Endothelial cell of umbilical vein (primary cell): ENCODE results near the gene EMD. TPM values are rescaled to one million over a fixed set of nuclear protein-coding genes. Genes with fewer than 3 reads are reported as not detected.

Source experiments
- BruUV-seq: library from RNA; stranded (reverse); fragments of 400-500 nt; replicated peaks from 2 replicates; lab custom pipeline; 2021; lab: Mats Ljungman, UMichigan
- CTCF ChIA-PET: fragments of 300-600, 350-600 bp; sonication (Branson Sonifier 250); formaldehyde crosslinking; loops from one replicate; lab custom pipeline; 2021; ENCODE audit warnings: antibody characterized with exemption, inconsistent platforms; lab: Charles Lee
- POLR2A ChIA-PET: fragments of 300-600, 350-600 bp; sonication (Branson Sonifier 250); formaldehyde crosslinking; loops from one replicate; lab custom pipeline; 2021; ENCODE audit warnings: antibody characterized with exemption, inconsistent platforms; lab: Charles Lee
- DNase-seq: peaks from one replicate; pipeline ENCODE4 v3.0.0-alpha.2; 2011; ENCODE audit warnings: low read depth, low spot score
- FAIRE-seq: peaks from 2 replicates; lab custom pipeline; 2011; peaks lifted over from hg19 to GRCh38; lab: Jason Lieb, UNC
- H2AFZ ChIP-seq: 2 replicates; pipeline ENCODE4 v1.6.0; 2012; ENCODE audit warnings: low read depth, low read length, control low read depth, inconsistent platforms
- H3K27ac ChIP-seq: 2 replicates; pipeline ENCODE4 v1.5.1; 2011; ENCODE audit warnings: low read depth, mild to moderate bottlenecking, control low read depth, low read length, moderate library complexity; ENCODE audit not compliant: insufficient read depth
- H3K27me3 ChIP-seq, 2 experiments: 2 replicates each; pipeline versions ENCODE4 v1.6.0 to v1.6.1; 2011; ENCODE audit warnings: low read length in 2 of 2, mixed read lengths in 1 of 2; ENCODE audit not compliant: control insufficient read depth in 2 of 2, insufficient read depth in 2 of 2
- H3K36me3 ChIP-seq, 2 experiments: 2 replicates in 1 of 2; 3 replicates in 1 of 2; pipeline ENCODE4 v1.5.1; 2011; ENCODE audit warnings: low read length in 2 of 2, mild to moderate bottlenecking in 1 of 2, moderate library complexity in 1 of 2; ENCODE audit not compliant: control insufficient read depth in 2 of 2, insufficient read depth in 2 of 2; ENCODE audit errors: extremely low read depth in 1 of 2
- H3K4me1 ChIP-seq: 3 replicates; pipeline ENCODE4 v1.5.1; 2011; ENCODE audit warnings: mild to moderate bottlenecking, low read length; ENCODE audit not compliant: control insufficient read depth, insufficient read depth; ENCODE audit errors: extremely low read depth
- H3K4me2 ChIP-seq: 2 replicates; pipeline ENCODE4 v1.6.1; 2011; ENCODE audit warnings: low read length, control low read depth, mixed read lengths; ENCODE audit not compliant: insufficient read depth
- H3K4me3 ChIP-seq, 3 experiments: fragments of 200-600 bp in 1 of 3; sonication (generic), shearing (Covaris generic) in 1 of 3; replicated peaks in 1 of 3; 2 replicates each; pipeline ENCODE4 v1.5.1; 2011 to 2016; ENCODE audit warnings: control low read depth in 3 of 3, low read length in 3 of 3, mild to moderate bottlenecking in 2 of 3, inconsistent platforms in 1 of 3, low read depth in 1 of 3, moderate library complexity in 1 of 3; ENCODE audit not compliant: insufficient read depth in 1 of 3
- H3K79me2 ChIP-seq: 2 replicates; pipeline ENCODE4 v1.6.0; 2012; ENCODE audit warnings: low read length, inconsistent platforms; ENCODE audit not compliant: control insufficient read depth, insufficient read depth
- H3K9ac ChIP-seq: replicated peaks from 2 replicates; pipeline ENCODE3; 2011; ENCODE audit warnings: low read length, control low read depth; ENCODE audit not compliant: insufficient read depth; ENCODE audit errors: extremely low read depth
- H3K9me1 ChIP-seq: replicated peaks from 3 replicates; pipeline ENCODE4 v1.6.0; 2011; ENCODE audit warnings: mild to moderate bottlenecking, low read length; ENCODE audit not compliant: control insufficient read depth, insufficient read depth; ENCODE audit errors: extremely low read depth
- H3K9me3 ChIP-seq: replicated peaks from 2 replicates; pipeline ENCODE4 v1.5.1; 2012; ENCODE audit warnings: low read length, inconsistent platforms; ENCODE audit not compliant: control insufficient read depth, insufficient read depth
- H4K20me1 ChIP-seq: replicated peaks from 2 replicates; pipeline ENCODE3; 2011; ENCODE audit warnings: mild to moderate bottlenecking, low read length; ENCODE audit not compliant: control insufficient read depth, insufficient read depth; ENCODE audit errors: extremely low read depth
- CTCF ChIP-seq, 2 donors: IDR thresholded peaks; 1 replicate in 1 of 2; 2 replicates in 1 of 2; pipeline ENCODE4 v1.5.1; 2011; ENCODE audit warnings: low read length in 2 of 2, mild to moderate bottlenecking in 2 of 2, moderate library complexity in 2 of 2, control low read depth in 1 of 2, inconsistent platforms in 1 of 2, low read depth in 1 of 2; ENCODE audit not compliant: insufficient read depth in 1 of 2; ENCODE audit errors: extremely low read depth in 1 of 2
- EZH2 ChIP-seq: IDR thresholded peaks from 2 replicates; pipeline ENCODE4 v1.6.1; 2012; ENCODE audit warnings: borderline replicate concordance, low read depth, mild to moderate bottlenecking, moderate library complexity, low read length, inconsistent platforms; ENCODE audit not compliant: severe bottlenecking
- FOS ChIP-seq: IDR thresholded peaks from 2 replicates; pipeline ENCODE4 v1.6.1; 2011; ENCODE audit warnings: mild to moderate bottlenecking, low read length, moderate library complexity, borderline replicate concordance; ENCODE audit not compliant: insufficient read depth
- GATA2 ChIP-seq: IDR thresholded peaks from 2 replicates; pipeline ENCODE4 v1.7.0; 2011; ENCODE audit warnings: low read depth, mild to moderate bottlenecking, moderate library complexity, mixed read lengths, low read length; ENCODE audit not compliant: insufficient read length, insufficient read depth
- JUN ChIP-seq: IDR thresholded peaks from 2 replicates; pipeline ENCODE4 v1.6.1; 2011; ENCODE audit warnings: borderline replicate concordance, low read depth; ENCODE audit not compliant: insufficient read length, insufficient read depth
- MAX ChIP-seq: IDR thresholded peaks from 2 replicates; pipeline ENCODE4 v1.6.1; 2011; ENCODE audit not compliant: insufficient read depth, insufficient read length
- MYC ChIP-seq: IDR thresholded peaks from one replicate; pipeline ENCODE4 v1.6.1; 2011; ENCODE audit warnings: mild to moderate bottlenecking, low read depth, low read length
- POLR2A ChIP-seq: IDR thresholded peaks from 2 replicates; pipeline ENCODE4 v1.6.1; 2012; ENCODE audit warnings: low read depth, mild to moderate bottlenecking, control low read depth, low read length
- POLR2AphosphoS5 ChIP-seq: IDR thresholded peaks from 2 replicates; pipeline ENCODE4 v1.6.1; 2012; ENCODE audit warnings: low read depth, mild to moderate bottlenecking, control low read depth, low read length, moderate library complexity; ENCODE audit not compliant: insufficient read depth
- dilution Hi-C: fragments of 300-500 bp; cut with MboI; formaldehyde crosslinking; loops from one replicate; pipeline ENCODE4 v1.15.0; 2019; ENCODE audit warnings: low sequenced_read_pairs; ENCODE audit not compliant: extremely low pct_ligation_motif_present
- intact Hi-C: fragments of 100-400 bp; cut with micrococcal nuclease; formaldehyde crosslinking; loops from one replicate; pipeline ENCODE4 v1.10.0; 2022
- polyA plus RNA-seq, 4 experiments: library from polyadenylated mRNA; depleted of rRNA in 3 of 4; stranded (reverse) in 3 of 4; unstranded in 1 of 4; fragments of >200 nt; gene quantifications; 2 replicates each; pipeline versions ENCODE4 v1.2.1 to v1.2.3, GENCODE V29; 2011 to 2012; ENCODE audit warnings: missing spikeins in 1 of 4
- total RNA-seq: library from RNA; stranded (reverse); gene quantifications from 2 replicates; pipeline ENCODE4 v1.2.3, GENCODE V29; 2021

Gene EMD
- total and polyA plus RNA-seq, 2 donors (not counting 3 experiments of a cell fraction or from before 2014, with no cell fraction given), result 50.6 to 76.8 TPM

GRCh38 chrX:154426916-154427770 is 48.0 kb downstream of the EMD start:
- dilution Hi-C loops, result no loop called here
- H3K4me3 ChIP-seq, result no peak overlapping the region
- no TSS peak for BruUV-seq

More at GRCh38 chrX:154426916-154427770, 48.0 kb downstream of the EMD start:
- TF ChIP-seq MAX, result no peak
- no peak for TF ChIP-seq POLR2AphosphoS5
- TF ChIP-seq GATA2, result no peak
- TF ChIP-seq POLR2A, result no peak
- no peak for TF ChIP-seq MYC
- no peak for TF ChIP-seq FOS
- TF ChIP-seq EZH2, result no peak
- TF ChIP-seq JUN, result no peak
- TF ChIP-seq CTCF (IDR thresholded peaks at IDR 0.05; ENCODE audit: extremely low read depth in 1 of 2, insufficient read depth in 1 of 2, low read depth in 1 of 2, low read length in 2 of 2), result no peak
- Histone ChIP-seq H3K4me2 (no peak overlapping the region), H3K27ac (peak overlapping the region; percentile 43), H4K20me1 (no peaks in the 10 kb centered on the region), H3K36me3 (peaks cover 2 to 5% of the 10 kb centered on the region in 2 experiments), H3K79me2 (peaks cover 23% of the 10 kb centered on the region), H3K9me3 (no peaks in the 10 kb centered on the region), H3K27me3 (no peaks in the 10 kb centered on the region), H3K9ac (no peak overlapping the region), H2AFZ (no peak overlapping the region), H3K4me1 (peaks cover 28% of the 10 kb centered on the region), H3K9me1 (no peaks in the 10 kb centered on the region)
- FAIRE-seq (peak; percentile 73), DNase-seq (no peak)
- intact Hi-C loops, result loop anchor here (5.0 kb wide), 1 partner anchor 90 kb away; the partner anchor contains the start of gene FAM3A
- POLR2A ChIA-PET, result no interaction called here
- CTCF ChIA-PET, result interaction anchor here (1.1 to 1.2 kb wide), 2 partner anchors 14 to 29 kb away, joined by 3 to 5 read pairs; partner anchors contain the start of gene RPL10
